Right lobe of liver (tissue), 6 donors: Measurements from ENCODE around the gene SF3B4. TPM values are rescaled to one million over a fixed set of nuclear protein-coding genes. Genes with fewer than 3 reads are reported as not detected.
A peak's percentile ranks its signal among the peaks of the same experiment; 100 is the strongest.
"Not testable (repeated sequence)": the region's sequence is repeated elsewhere in the genome, so short reads cannot be mapped to it uniquely, and the experiment has no call there.

Source experiments
- ATAC-seq, 4 donors: fragments of 200-7000 bp; cut with Tn5 transposase; one replicate each; pipeline ENCODE4 v1.9.1; 2020; ENCODE audit warnings: mild to moderate bottlenecking in 4 of 4, moderate library complexity in 4 of 4
- DNase-seq, 3 donors: peaks; one replicate each; pipeline ENCODE4 v3.0.0-alpha.2; 2020
- H3K27ac ChIP-seq, 3 donors: fragments of 200-600 bp; one replicate each; pipeline ENCODE4 v1.8.0; 2022
- H3K27me3 ChIP-seq, 2 donors: fragments of 200-600 bp; one replicate each; pipeline ENCODE4 v1.8.0; 2022
- H3K36me3 ChIP-seq, 4 donors: fragments of 200-600 bp; sonication (generic) in 1 of 4; one replicate each; pipeline versions ENCODE4 v1.5.1 to v1.8.0; 2017 to 2022; ENCODE audit warnings: control low read depth in 1 of 4
- H3K4me1 ChIP-seq, 4 donors: fragments of 200-600 bp; sonication (generic) in 1 of 4; one replicate each; pipeline versions ENCODE4 v1.5.1 to v1.8.0; 2017 to 2022; ENCODE audit warnings: control low read depth in 1 of 4
- H3K4me3 ChIP-seq, 3 donors: fragments of 200-600 bp; one replicate each; pipeline ENCODE4 v1.8.0; 2022
- H3K9me3 ChIP-seq, 4 donors: fragments of 200-600 bp; sonication (generic) in 1 of 4; one replicate each; pipeline versions ENCODE4 v1.5.1 to v1.8.0; 2017 to 2022; ENCODE audit warnings: control low read depth in 1 of 4
- POLR2A ChIP-seq: fragments of 450-650 bp; IDR thresholded peaks from one replicate; pipeline ENCODE4 v1.6.1; 2017; ENCODE audit warnings: antibody characterized with exemption, mild to moderate bottlenecking
- whole genome bisulfite sequencing: methylation state at CpG from one replicate; pipeline ENCODE4 v1.1.6; 2018; ENCODE audit warnings: low coverage, low lambda C conversion rate; ENCODE audit not compliant: insufficient coverage; ENCODE audit errors: missing lambda C conversion rate; 5-methylcytosine and 5-hydroxymethylcytosine counted together
- intact Hi-C, 2 donors: fragments of 100-400 bp; cut with DNase I; formaldehyde crosslinking; loops; one replicate each; pipeline versions ENCODE4 v1.11.2 to v1.14.1; 2022
- total RNA-seq, 6 experiments: library from RNA; depleted of rRNA in 2 of 6; stranded (reverse); fragments of >200 nt in 2 of 6; fragmentation: NEBNext Ultra II Directional in 3 of 6; extraction: Animal tissue kit (Norgen Biotek cat#: 25700) in 3 of 6; gene quantifications; one replicate each; pipeline versions ENCODE4 v1.1.0 to v1.2.4, GENCODE V29; 2016 to 2023
- TF ChIP-seq, protein P1 (sequence below), 4 donors: fragments of 200-600 bp in 3 of 4; fragments of 450-650 bp in 1 of 4; IDR thresholded peaks; one replicate each; pipeline versions ENCODE4 v1.5.1 to v1.8.0; 2016 to 2022; ENCODE audit warnings: antibody characterized with exemption in 4 of 4, mild to moderate bottlenecking in 2 of 4
- donor health status: DM: no; HTN: yes; CAD: no.
- donor health status: DM: no; HTN: no; CAD: no.
- donor health status: DM: no; HTN: no; CAD: no.
- donor health status: DM: no; HTN: yes; CAD: no.
- donor health status: DM: no; HTN: yes; CAD: no.

SF3B4 gene
- total RNA-seq, 6 experiments from 2014 or later: 8.2 to 18.5 (median 12.2) TPM

- H3K9me3 ChIP-seq: no peaks in the 10 kb centered on the region
- TF ChIP-seq, protein P1, sequence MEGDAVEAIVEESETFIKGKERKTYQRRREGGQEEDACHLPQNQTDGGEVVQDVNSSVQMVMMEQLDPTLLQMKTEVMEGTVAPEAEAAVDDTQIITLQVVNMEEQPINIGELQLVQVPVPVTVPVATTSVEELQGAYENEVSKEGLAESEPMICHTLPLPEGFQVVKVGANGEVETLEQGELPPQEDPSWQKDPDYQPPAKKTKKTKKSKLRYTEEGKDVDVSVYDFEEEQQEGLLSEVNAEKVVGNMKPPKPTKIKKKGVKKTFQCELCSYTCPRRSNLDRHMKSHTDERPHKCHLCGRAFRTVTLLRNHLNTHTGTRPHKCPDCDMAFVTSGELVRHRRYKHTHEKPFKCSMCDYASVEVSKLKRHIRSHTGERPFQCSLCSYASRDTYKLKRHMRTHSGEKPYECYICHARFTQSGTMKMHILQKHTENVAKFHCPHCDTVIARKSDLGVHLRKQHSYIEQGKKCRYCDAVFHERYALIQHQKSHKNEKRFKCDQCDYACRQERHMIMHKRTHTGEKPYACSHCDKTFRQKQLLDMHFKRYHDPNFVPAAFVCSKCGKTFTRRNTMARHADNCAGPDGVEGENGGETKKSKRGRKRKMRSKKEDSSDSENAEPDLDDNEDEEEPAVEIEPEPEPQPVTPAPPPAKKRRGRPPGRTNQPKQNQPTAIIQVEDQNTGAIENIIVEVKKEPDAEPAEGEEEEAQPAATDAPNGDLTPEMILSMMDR (IDR thresholded peaks at IDR 0.05): peak in 1 of 4 donors; percentile 26
- peak; percentile 81 for TF ChIP-seq POLR2A
- H3K36me3 ChIP-seq: no peaks in the 10 kb centered on the region
- peaks cover 0 to 17% (median 7%) of the 10 kb centered on the region in 4 donors for H3K4me1 ChIP-seq
- ATAC-seq (peak; percentile 56 to 76 (median 69)), DNase-seq (peak; percentile 73 to 87 (median 84))
- no peaks in the 10 kb centered on the region for H3K27me3 ChIP-seq
- peak overlapping the region; percentile 40 to 69 (median 66) for H3K4me3 ChIP-seq
- intact Hi-C loops: no loop called here
- peak overlapping the region; percentile 98 to 99 (median 99) for H3K27ac ChIP-seq
- 0% methylated on average over 28 of the region's 46 CpGs for WGBS
Measured at GRCh38 chr1:149887456-149888246, 40.0 kb downstream of the SF3B4 start.

GRCh38 chr1:149887196-149887455 lies 40.5 kb downstream of the SF3B4 start:
- Histone ChIP-seq H3K4me3 (peak overlapping the region; percentile 40 to 69 (median 66)), H3K4me1 (peaks cover 0 to 17% (median 7%) of the 10 kb centered on the region in 4 donors), H3K27ac (peak overlapping the region; percentile 98 to 99 (median 99))
- H3K9me3 ChIP-seq, H3K27me3 ChIP-seq, H3K36me3 ChIP-seq, DNase-seq, ATAC-seq, intact Hi-C loops: not testable (repeated sequence)
- 0% methylated on average over 3 of the region's 13 CpGs for WGBS

- intact Hi-C loops: no loop called here
- H3K4me3 ChIP-seq: peak overlapping the region; percentile 56 to 69 (median 66)
- under 1% methylated on average over 39 of the region's 62 CpGs for WGBS
- peaks cover 0 to 17% (median 7%) of the 10 kb centered on the region in 4 donors for H3K4me1 ChIP-seq
- H3K36me3 ChIP-seq: no peaks in the 10 kb centered on the region
- ATAC-seq (peak; percentile 71 to 84 (median 76)), DNase-seq (peak; percentile 73 to 91 (median 87))
- TF ChIP-seq, protein P1 (IDR thresholded peaks at IDR 0.05): no peak
- peak; percentile 100 for TF ChIP-seq POLR2A
- peak overlapping the region; percentile 98 to 99 (median 99) for H3K27ac ChIP-seq
- no peaks in the 10 kb centered on the region for H3K27me3 ChIP-seq
- H3K9me3 ChIP-seq: no peaks in the 10 kb centered on the region
Measured at GRCh38 chr1:149886396-149887195, 41.0 kb downstream of the SF3B4 start.

GRCh38 chr1:149886121-149886395 lies 41.5 kb downstream of the SF3B4 start:
- intact Hi-C loops, H3K36me3 ChIP-seq, H3K9me3 ChIP-seq, H3K27me3 ChIP-seq: not testable (repeated sequence)
- peaks cover 0 to 17% (median 7%) of the 10 kb centered on the region in 4 donors for H3K4me1 ChIP-seq
- peak overlapping the region; percentile 98 to 99 (median 99) for H3K27ac ChIP-seq
- peak in 1 of 3 donors; percentile 24 for DNase-seq
- H3K4me3 ChIP-seq: peak overlapping the region; percentile 56 to 69 (median 66)
- WGBS: 0% methylated on average over 7 of the region's 19 CpGs
- ATAC-seq: peak in 2 of 4 donors; percentile 0 to 2

- DNase-seq (peak; percentile 91 to 96 (median 95)), ATAC-seq (peak; percentile 61 to 75 (median 66))
- peaks cover 0 to 17% (median 7%) of the 10 kb centered on the region in 4 donors for H3K4me1 ChIP-seq
- 0% methylated on average over 33 of the region's 36 CpGs for WGBS
- H3K4me3 ChIP-seq: peak overlapping the region; percentile 56 to 69 (median 66)
- intact Hi-C loops: no loop called here
- no peaks in the 10 kb centered on the region for H3K27me3 ChIP-seq
- no peaks in the 10 kb centered on the region for H3K36me3 ChIP-seq
- peak overlapping the region; percentile 98 to 99 (median 99) for H3K27ac ChIP-seq
- no peaks in the 10 kb centered on the region for H3K9me3 ChIP-seq
- TF ChIP-seq, protein P1 (IDR thresholded peaks at IDR 0.05): peak in 1 of 4 donors; percentile 4
- peak; percentile 91 for TF ChIP-seq POLR2A
Measured at GRCh38 chr1:149885339-149886120, 42.1 kb downstream of the SF3B4 start.
